Neural cell (in vitro differentiated cells): ENCODE data around the gene NAA50. TPM values are rescaled to one million over a fixed set of nuclear protein-coding genes. Genes with fewer than 3 reads are reported as not detected.

Source experiments
- H2AFZ ChIP-seq: fragments of 200-600, 300-800 bp; sonication (generic), shearing (Covaris generic); 2 replicates; pipeline ENCODE4 v1.6.0; 2014; ENCODE audit warnings: low read depth, mild to moderate bottlenecking, antibody characterized with exemption, low read length, moderate library complexity
- H3F3A ChIP-seq: fragments of 200-600 bp; shearing (Covaris generic); 2 replicates; pipeline ENCODE4 v1.6.1; 2016; ENCODE audit warnings: mild to moderate bottlenecking, moderate library complexity, mixed read lengths, antibody characterized with exemption, low read length; ENCODE audit not compliant: insufficient read depth, poor library complexity, severe bottlenecking
- H3K27ac ChIP-seq: fragments of 200-600, 300-800 bp; sonication (generic), shearing (Covaris generic); 2 replicates; pipeline ENCODE4 v1.5.1; 2014; ENCODE audit warnings: mild to moderate bottlenecking, low read length, moderate library complexity
- H3K27me3 ChIP-seq: fragments of 300-800, 200-600 bp; sonication (generic), shearing (Covaris generic); 2 replicates; pipeline ENCODE4 v1.6.0; 2014; ENCODE audit warnings: mild to moderate bottlenecking, low read depth, low read length, moderate library complexity; ENCODE audit not compliant: insufficient read depth
- H3K36me3 ChIP-seq: fragments of 300-800, 200-600 bp; sonication (generic), shearing (Covaris generic); 2 replicates; pipeline ENCODE4 v1.5.1; 2014; ENCODE audit warnings: mild to moderate bottlenecking, antibody characterized with exemption, low read length, moderate library complexity; ENCODE audit not compliant: insufficient read depth
- H3K4me2 ChIP-seq: fragments of 300-800, 200-600 bp; sonication (generic), shearing (Covaris generic); 2 replicates; pipeline ENCODE4 v1.6.0; 2014; ENCODE audit warnings: mild to moderate bottlenecking, low read length
- H3K4me3 ChIP-seq: fragments of 300-800, 200-600 bp; sonication (generic), shearing (Covaris generic); 2 replicates; pipeline ENCODE4 v1.5.1; 2014; ENCODE audit warnings: mild to moderate bottlenecking, low read length, moderate library complexity
- H3K79me2 ChIP-seq: fragments of 200-600 bp; shearing (Covaris generic); replicated peaks from 2 replicates; pipeline ENCODE4 v1.6.0; 2014; ENCODE audit warnings: mild to moderate bottlenecking, low read length, moderate library complexity; ENCODE audit not compliant: insufficient read depth
- H3K9ac ChIP-seq: fragments of 300-800, 200-600 bp; sonication (generic), shearing (Covaris generic); 2 replicates; pipeline ENCODE4 v1.6.1; 2016; ENCODE audit warnings: mild to moderate bottlenecking, low read length, mixed read lengths
- H3K9me2 ChIP-seq: fragments of 200-600 bp; shearing (Covaris generic); 2 replicates; pipeline ENCODE4 v1.6.1; 2016; ENCODE audit warnings: mild to moderate bottlenecking, low read length, mixed read lengths; ENCODE audit not compliant: insufficient read depth
- H3K9me3 ChIP-seq: fragments of 200-600, 300-800 bp; sonication (generic), shearing (Covaris generic); 2 replicates; pipeline ENCODE4 v1.6.1; 2016; ENCODE audit warnings: mild to moderate bottlenecking, mixed run types, low read length, moderate library complexity, mixed read lengths
- H4K20me1 ChIP-seq: fragments of 200-600 bp; shearing (Covaris generic); 2 replicates; pipeline ENCODE4 v1.6.1; 2016; ENCODE audit warnings: mild to moderate bottlenecking, mixed run types; ENCODE audit not compliant: insufficient read depth
- EP300 ChIP-seq: fragments of 450-650 bp; conservative IDR thresholded peaks from 2 replicates; pipeline ENCODE4 v1.6.1; 2014; ENCODE audit warnings: antibody characterized with exemption, mild to moderate bottlenecking, moderate library complexity; ENCODE audit not compliant: poor library complexity, severe bottlenecking
- EZH2 ChIP-seq: fragments of 200-600, 300-800 bp; shearing (Covaris generic), sonication (generic); IDR thresholded peaks from 2 replicates; pipeline ENCODE4 v1.6.1; 2014; ENCODE audit warnings: antibody characterized with exemption, low read length, borderline replicate concordance, mild to moderate bottlenecking; ENCODE audit not compliant: insufficient read depth, poor library complexity, severe bottlenecking
- MXI1 ChIP-seq: fragments of 450-650 bp; conservative IDR thresholded peaks from 2 replicates; pipeline ENCODE4 v1.6.1; 2014; ENCODE audit warnings: antibody characterized with exemption, mild to moderate bottlenecking; ENCODE audit not compliant: poor library complexity, severe bottlenecking
- POLR2AphosphoS5 ChIP-seq: IDR thresholded peaks from 2 replicates; pipeline ENCODE4 v1.6.1; 2012
- RAD21 ChIP-seq: fragments of 450-650 bp; conservative IDR thresholded peaks from 2 replicates; pipeline ENCODE4 v1.6.1; 2014; ENCODE audit warnings: antibody characterized with exemption, mild to moderate bottlenecking, moderate library complexity
- SMC3 ChIP-seq: fragments of 450-650 bp; conservative IDR thresholded peaks from 2 replicates; pipeline ENCODE4 v1.6.1; 2014; ENCODE audit warnings: antibody characterized with exemption, mild to moderate bottlenecking, moderate library complexity; ENCODE audit not compliant: poor library complexity
- TAF1 ChIP-seq: IDR thresholded peaks from 2 replicates; pipeline ENCODE4 v1.6.1; 2012; ENCODE audit warnings: low read depth
- polyA plus RNA-seq: library from polyadenylated mRNA; depleted of rRNA; stranded (reverse); fragments of >200 nt; gene quantifications from 2 replicates; pipeline ENCODE4 v1.2.3, GENCODE V29; 2014
- TF ChIP-seq, protein P1 (sequence below): IDR thresholded peaks from 2 replicates; pipeline ENCODE4 v1.6.1; 2012; ENCODE audit warnings: borderline replicate concordance
- TF ChIP-seq, protein P2 (sequence below): fragments of 450-650 bp; IDR thresholded peaks from 2 replicates; pipeline ENCODE4 v1.5.1; 2014; ENCODE audit warnings: antibody characterized with exemption, mild to moderate bottlenecking, moderate library complexity; ENCODE audit not compliant: poor library complexity, severe bottlenecking

NAA50 gene
- polyA plus RNA-seq, 1 donor from 2014 or later = 69.6 TPM

DNA sequence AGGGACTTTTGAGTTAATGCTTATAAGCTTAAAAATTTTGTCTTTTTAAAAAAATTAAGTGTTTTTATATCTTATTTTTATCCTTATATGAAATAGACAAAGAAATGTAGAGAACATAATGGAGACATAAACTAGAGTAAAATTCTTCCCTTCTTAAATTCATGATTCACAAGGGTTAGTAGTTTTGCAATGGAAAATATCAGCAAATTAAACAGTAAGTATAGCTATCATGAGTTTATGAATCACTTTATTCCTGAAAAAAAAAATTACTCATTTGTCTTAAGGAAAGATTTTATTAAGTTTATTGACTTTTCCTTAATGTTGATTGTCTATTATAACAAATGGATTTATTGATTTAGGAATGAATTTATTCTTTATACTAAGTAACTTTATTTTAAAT, 5.1 kb upstream of the NAA50 start:
- Histone ChIP-seq H3K79me2 (peaks cover 71% of the 10 kb centered on the region), H3K9me2 (no peaks in the 10 kb centered on the region), H3K4me3 (no peak overlapping the region), H4K20me1 (no peaks in the 10 kb centered on the region), H3K36me3 (no peaks in the 10 kb centered on the region), H2AFZ (no peak overlapping the region), H3K27ac (no peak overlapping the region), H3K27me3 (no peaks in the 10 kb centered on the region), H3K9ac (no peak overlapping the region), H3K4me2 (no peak overlapping the region), H3F3A (no peaks in the 10 kb centered on the region), H3K9me3 (no peaks in the 10 kb centered on the region)
- TF ChIP-seq EP300 = no peak
- TF ChIP-seq RAD21 = no peak
- TF ChIP-seq, protein P1, sequence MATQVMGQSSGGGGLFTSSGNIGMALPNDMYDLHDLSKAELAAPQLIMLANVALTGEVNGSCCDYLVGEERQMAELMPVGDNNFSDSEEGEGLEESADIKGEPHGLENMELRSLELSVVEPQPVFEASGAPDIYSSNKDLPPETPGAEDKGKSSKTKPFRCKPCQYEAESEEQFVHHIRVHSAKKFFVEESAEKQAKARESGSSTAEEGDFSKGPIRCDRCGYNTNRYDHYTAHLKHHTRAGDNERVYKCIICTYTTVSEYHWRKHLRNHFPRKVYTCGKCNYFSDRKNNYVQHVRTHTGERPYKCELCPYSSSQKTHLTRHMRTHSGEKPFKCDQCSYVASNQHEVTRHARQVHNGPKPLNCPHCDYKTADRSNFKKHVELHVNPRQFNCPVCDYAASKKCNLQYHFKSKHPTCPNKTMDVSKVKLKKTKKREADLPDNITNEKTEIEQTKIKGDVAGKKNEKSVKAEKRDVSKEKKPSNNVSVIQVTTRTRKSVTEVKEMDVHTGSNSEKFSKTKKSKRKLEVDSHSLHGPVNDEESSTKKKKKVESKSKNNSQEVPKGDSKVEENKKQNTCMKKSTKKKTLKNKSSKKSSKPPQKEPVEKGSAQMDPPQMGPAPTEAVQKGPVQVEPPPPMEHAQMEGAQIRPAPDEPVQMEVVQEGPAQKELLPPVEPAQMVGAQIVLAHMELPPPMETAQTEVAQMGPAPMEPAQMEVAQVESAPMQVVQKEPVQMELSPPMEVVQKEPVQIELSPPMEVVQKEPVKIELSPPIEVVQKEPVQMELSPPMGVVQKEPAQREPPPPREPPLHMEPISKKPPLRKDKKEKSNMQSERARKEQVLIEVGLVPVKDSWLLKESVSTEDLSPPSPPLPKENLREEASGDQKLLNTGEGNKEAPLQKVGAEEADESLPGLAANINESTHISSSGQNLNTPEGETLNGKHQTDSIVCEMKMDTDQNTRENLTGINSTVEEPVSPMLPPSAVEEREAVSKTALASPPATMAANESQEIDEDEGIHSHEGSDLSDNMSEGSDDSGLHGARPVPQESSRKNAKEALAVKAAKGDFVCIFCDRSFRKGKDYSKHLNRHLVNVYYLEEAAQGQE = no peak
- no peak for TF ChIP-seq TAF1

DNA sequence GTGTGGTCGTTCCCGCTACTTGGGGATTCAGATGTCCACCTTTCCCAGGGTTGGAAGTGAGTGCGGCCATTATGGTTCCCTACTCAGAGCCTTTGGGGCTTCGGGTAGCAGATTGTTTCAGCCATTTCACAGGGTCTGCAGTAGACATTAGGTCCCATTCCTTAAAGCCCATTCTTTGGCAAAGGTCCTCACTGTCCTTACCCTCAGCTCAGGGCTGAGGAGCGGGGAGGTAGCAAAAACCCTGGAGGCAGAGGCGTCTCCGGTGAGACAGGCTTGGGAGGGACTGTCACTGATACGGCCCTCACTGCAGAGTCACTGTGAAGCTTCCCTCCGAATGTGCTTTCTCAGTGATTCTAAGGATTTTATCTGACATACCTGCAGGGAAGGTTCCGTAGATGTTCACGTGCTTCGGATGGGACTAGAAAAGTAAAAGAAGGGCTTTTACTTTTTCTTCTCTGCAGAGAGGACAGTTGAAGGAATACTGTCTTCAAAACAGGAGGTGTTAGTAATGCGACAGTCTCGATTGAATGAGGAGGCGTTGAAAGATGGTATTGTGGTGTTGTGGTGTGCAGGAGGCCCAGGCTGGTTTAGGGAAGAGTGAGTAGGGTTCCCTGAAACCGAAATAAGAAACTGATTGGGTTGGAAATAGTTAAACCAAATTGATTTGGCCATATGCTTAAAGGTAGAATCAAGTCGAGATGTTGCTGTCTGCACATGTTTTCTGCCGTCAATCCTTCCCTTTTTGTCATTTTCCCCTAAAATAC, 1.4 kb upstream of the NAA50 start:
- Histone ChIP-seq H3K27me3 (no peaks in the 10 kb centered on the region), H3K9me3 (no peaks in the 10 kb centered on the region), H3K79me2 (peaks cover 75% of the 10 kb centered on the region), H2AFZ (peak overlapping the region; percentile 74), H3K9ac (peak overlapping the region; percentile 94), H4K20me1 (no peaks in the 10 kb centered on the region), H3F3A (peaks cover 4% of the 10 kb centered on the region), H3K4me3 (peak overlapping the region; percentile 89), H3K27ac (peak overlapping the region; percentile 99), H3K36me3 (no peaks in the 10 kb centered on the region), H3K9me2 (no peaks in the 10 kb centered on the region), H3K4me2 (peak overlapping the region; percentile 96)
- no peak for TF ChIP-seq SMC3
- peak; percentile 62 for TF ChIP-seq MXI1
- TF ChIP-seq RAD21 = no peak
- TF ChIP-seq TAF1 = peak; percentile 45
- TF ChIP-seq, protein P2, sequence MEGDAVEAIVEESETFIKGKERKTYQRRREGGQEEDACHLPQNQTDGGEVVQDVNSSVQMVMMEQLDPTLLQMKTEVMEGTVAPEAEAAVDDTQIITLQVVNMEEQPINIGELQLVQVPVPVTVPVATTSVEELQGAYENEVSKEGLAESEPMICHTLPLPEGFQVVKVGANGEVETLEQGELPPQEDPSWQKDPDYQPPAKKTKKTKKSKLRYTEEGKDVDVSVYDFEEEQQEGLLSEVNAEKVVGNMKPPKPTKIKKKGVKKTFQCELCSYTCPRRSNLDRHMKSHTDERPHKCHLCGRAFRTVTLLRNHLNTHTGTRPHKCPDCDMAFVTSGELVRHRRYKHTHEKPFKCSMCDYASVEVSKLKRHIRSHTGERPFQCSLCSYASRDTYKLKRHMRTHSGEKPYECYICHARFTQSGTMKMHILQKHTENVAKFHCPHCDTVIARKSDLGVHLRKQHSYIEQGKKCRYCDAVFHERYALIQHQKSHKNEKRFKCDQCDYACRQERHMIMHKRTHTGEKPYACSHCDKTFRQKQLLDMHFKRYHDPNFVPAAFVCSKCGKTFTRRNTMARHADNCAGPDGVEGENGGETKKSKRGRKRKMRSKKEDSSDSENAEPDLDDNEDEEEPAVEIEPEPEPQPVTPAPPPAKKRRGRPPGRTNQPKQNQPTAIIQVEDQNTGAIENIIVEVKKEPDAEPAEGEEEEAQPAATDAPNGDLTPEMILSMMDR = no peak
- TF ChIP-seq EZH2 = no peak
- TF ChIP-seq EP300 = no peak
- TF ChIP-seq, protein P1 = peak; percentile 30
- no peak for TF ChIP-seq POLR2AphosphoS5
